HepG2 (cell line): ENCODE results near the gene NCKAP5L. TPM values are rescaled to one million over a fixed set of nuclear protein-coding genes. Genes with fewer than 3 reads are reported as not detected.
A peak's percentile ranks its signal among the peaks of the same experiment; 100 is the strongest.

ENCODE experiments used
- ATAC-seq: fragments of 200-7000 bp; cut with Tn5 transposase; 3 replicates; pipeline ENCODE4 v1.9.1; 2020; ENCODE audit warnings: mild to moderate bottlenecking, moderate library complexity
- BruUV-seq: library from RNA; stranded (reverse); fragments of 400-500 nt; replicated peaks from 2 replicates; lab custom pipeline; 2021; lab: Mats Ljungman, UMichigan
- CTCF ChIA-PET: fragments of 300-600 bp; formaldehyde crosslinking; extraction: SDS; loops from one replicate; lab custom pipeline; 2021; ENCODE audit warnings: low total read pairs, inconsistent platforms, low intra/inter-chr PET ratio; lab: Yijun Ruan, JAX
- POLR2A ChIA-PET: fragments of 350-600 bp; sonication (Branson Sonifier 250); formaldehyde crosslinking; loops from one replicate; lab custom pipeline; 2020; ENCODE audit warnings: antibody characterized with exemption, inconsistent platforms; lab: Yijun Ruan, JAX
- DNase-seq: peaks from one replicate; pipeline ENCODE4 v3.0.0-alpha.2; 2015; ENCODE audit warnings: low spot score
- FAIRE-seq: peaks from 3 replicates; lab custom pipeline; 2011; peaks lifted over from hg19 to GRCh38; lab: Jason Lieb, UNC
- H2AFZ ChIP-seq: one replicate; pipeline ENCODE4 v1.6.1; 2011; ENCODE audit warnings: low read length, inconsistent platforms
- H3K27ac ChIP-seq: fragments of 300-600 bp; 3 replicates; pipeline ENCODE4 v1.8.0; 2011; ENCODE audit warnings: mixed run types, mild to moderate bottlenecking, mixed read lengths, low read length, inconsistent platforms; ENCODE audit not compliant: insufficient read depth; ENCODE audit errors: extremely low read length
- H3K27me3 ChIP-seq, 2 experiments: fragments of 200-600 bp in 1 of 2; 2 replicates in 1 of 2; 3 replicates in 1 of 2; pipeline versions ENCODE4 v1.6.0 to v1.8.0; 2011; ENCODE audit warnings: low read length in 2 of 2, mild to moderate bottlenecking in 2 of 2, moderate library complexity in 2 of 2, inconsistent platforms in 1 of 2; ENCODE audit not compliant: insufficient read depth in 2 of 2, control insufficient read depth in 1 of 2
- H3K36me3 ChIP-seq, 2 experiments: fragments of 200-600 bp in 1 of 2; replicated peaks in 1 of 2; 2 replicates in 1 of 2; 3 replicates in 1 of 2; pipeline versions ENCODE4 v1.5.1 to v1.8.0; 2011; ENCODE audit warnings: low read length in 2 of 2, inconsistent platforms in 1 of 2; ENCODE audit not compliant: insufficient read depth in 2 of 2, control insufficient read depth in 1 of 2
- H3K4me1 ChIP-seq: 2 replicates; pipeline ENCODE4 v1.5.1; 2012; ENCODE audit warnings: low read length, inconsistent platforms; ENCODE audit not compliant: insufficient read depth
- H3K4me2 ChIP-seq: 2 replicates; pipeline ENCODE4 v1.6.0; 2011; ENCODE audit warnings: low read depth, low read length, inconsistent platforms
- H3K4me3 ChIP-seq, 3 experiments: fragments of 200-600 bp in 1 of 3; sonication (generic), shearing (Covaris generic) in 1 of 3; replicated peaks in 1 of 3; 2 replicates each; pipeline ENCODE4 v1.5.1; 2011 to 2016; ENCODE audit warnings: low read length in 3 of 3, inconsistent platforms in 2 of 3, low read depth in 2 of 3, mild to moderate bottlenecking in 2 of 3, control low read depth in 1 of 3, mixed read lengths in 1 of 3; ENCODE audit not compliant: insufficient read depth in 1 of 3
- H3K79me2 ChIP-seq: one replicate; pipeline ENCODE4 v1.6.1; 2011; ENCODE audit warnings: low read length, inconsistent platforms; ENCODE audit not compliant: insufficient read depth
- H3K9ac ChIP-seq: 2 replicates; pipeline ENCODE4 v1.6.0; 2011; ENCODE audit warnings: mild to moderate bottlenecking, low read depth, low read length, inconsistent platforms; ENCODE audit not compliant: insufficient read depth
- H3K9me3 ChIP-seq: 2 replicates; pipeline ENCODE4 v1.5.1; 2012; ENCODE audit warnings: mild to moderate bottlenecking, low read length
- H4K20me1 ChIP-seq: 2 replicates; pipeline ENCODE4 v1.6.0; 2011; ENCODE audit warnings: inconsistent platforms, mild to moderate bottlenecking, low read length, moderate library complexity; ENCODE audit not compliant: insufficient read depth
- KLF13 ChIP-seq: sonication (generic); formaldehyde crosslinking; IDR thresholded peaks from 2 replicates; pipeline ENCODE4 v1.4.0; 2020; ENCODE audit warnings: mild to moderate bottlenecking, missing genetic modification reagents
- POLR2A ChIP-seq, 2 experiments: IDR thresholded peaks; 2 replicates each; pipeline ENCODE4 v1.6.1; 2011; ENCODE audit warnings: low read depth in 2 of 2, low read length in 2 of 2, mild to moderate bottlenecking in 1 of 2, moderate library complexity in 1 of 2; ENCODE audit not compliant: insufficient read depth in 1 of 2
- RBFOX2 ChIP-seq: fragments of 200-400 bp; formaldehyde crosslinking; IDR thresholded peaks from 2 replicates; pipeline ENCODE4 v1.6.1; 2017; ENCODE audit warnings: low read depth, mild to moderate bottlenecking, low read length
- TEAD2 ChIP-seq: sonication (generic); formaldehyde crosslinking; IDR thresholded peaks from 2 replicates; pipeline ENCODE4 v1.9.0; 2021; ENCODE audit warnings: missing genetic modification reagents
- WGBS: methylation state at CpG from one replicate; pipeline ENCODE4 v1.1.6; 2017; ENCODE audit warnings: low lambda C conversion rate; 5-methylcytosine and 5-hydroxymethylcytosine counted together
- in situ Hi-C: cut with HindIII; loops from 2 replicates; pipeline ENCODE4 v1.10.0; 2017; ENCODE audit warnings: low pct_unique_long_range_greater_than_20kb; ENCODE audit not compliant: extremely low pct_ligation_motif_present
- intact Hi-C: fragments of 100-400 bp; cut with micrococcal nuclease; formaldehyde crosslinking; loops from one replicate; pipeline ENCODE4 v1.10.0; 2022; ENCODE audit not compliant: unreplicated experiment
- polyA plus RNA-seq, 8 experiments: library from polyadenylated mRNA; depleted of rRNA in 3 of 8; stranded (reverse) in 7 of 8; unstranded in 1 of 8; fragments of >200 nt; fragmentation: Illumina TruSeq in 4 of 8; extraction: Trizol in 4 of 8; gene quantifications; 2 replicates each; pipeline versions ENCODE4 v1.2.1 to v1.2.3, GENCODE V29; 2011 to 2016; ENCODE audit warnings: low read depth in 4 of 8, missing spikeins in 1 of 8, mixed read lengths in 1 of 8; ENCODE audit not compliant: insufficient read depth in 1 of 8
- total RNA-seq, 5 experiments: library from RNA; depleted of rRNA; stranded (reverse); fragments of >200 nt; fragmentation: Illumina TruSeq; extraction: Trizol; gene quantifications; 2 replicates each; pipeline ENCODE4 v1.2.3, GENCODE V29; 2016; ENCODE audit warnings: low read depth in 1 of 5

NCKAP5L gene
- total and polyA plus RNA-seq, 2 of the 13 experiments (the other 11 are each of a cell fraction or from before 2014, with no cell fraction given): 4.1 to 9.0 TPM

DNA sequence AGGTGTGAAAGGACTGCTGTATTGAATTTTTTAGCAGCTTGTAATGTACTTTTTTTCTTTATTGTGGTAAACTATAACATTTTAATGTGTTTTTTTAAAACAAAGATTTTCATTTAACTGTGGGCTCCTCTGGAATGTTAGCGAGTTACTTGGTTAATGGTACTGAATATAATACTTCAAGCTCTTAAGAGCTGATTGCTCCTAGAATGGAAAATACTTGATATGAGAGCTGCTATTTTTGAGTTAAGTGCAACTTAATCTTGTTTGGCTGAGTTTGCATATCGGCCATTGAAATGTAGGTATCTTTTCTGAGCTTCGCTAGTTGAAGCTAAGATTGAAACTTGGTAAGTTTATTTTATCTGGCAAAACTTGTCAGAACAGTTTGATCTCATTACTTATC is 79.4 kb downstream of the NCKAP5L start:
- no peaks in the 10 kb centered on the region for H3K9me3 ChIP-seq
- no peak overlapping the region for H3K4me3 ChIP-seq
- BruUV-seq: no TSS peak
- WGBS: 94% methylated on average over 3 of the region's 3 CpGs
- H3K4me1 ChIP-seq: peaks cover 83% of the 10 kb centered on the region
- no peaks in the 10 kb centered on the region for H3K27me3 ChIP-seq
- no peak for ATAC-seq
- CTCF ChIA-PET: no interaction called here
- in situ Hi-C loops: no loop called here
- no peak overlapping the region for H3K9ac ChIP-seq
- H3K27ac ChIP-seq: no peak overlapping the region
- peaks cover 9 to 36% of the 10 kb centered on the region in 2 experiments for H3K36me3 ChIP-seq
- TF ChIP-seq KLF13 (CRISPR knock-in tag) (no peak), RBFOX2 (0 out of 2 replicates have a peak, but pooled peaks have one; percentile 16)
- no peak overlapping the region for H2AFZ ChIP-seq
- peaks cover 95% of the 10 kb centered on the region for H4K20me1 ChIP-seq
- peaks cover 97% of the 10 kb centered on the region for H3K79me2 ChIP-seq
- no peak for DNase-seq
- POLR2A ChIA-PET: interaction anchor here (0.5 to 2.1 kb wide), 3 partner anchors 7 to 126 kb away, joined by 3 to 16 read pairs (median 5); partner anchors contain the start of genes PRPF40B and TMBIM6
- H3K4me2 ChIP-seq: no peak overlapping the region
- intact Hi-C loops: no loop called here
- no peak for FAIRE-seq

- Histone ChIP-seq H4K20me1 (peaks cover 98% of the 10 kb centered on the region), H3K79me2 (peaks cover 97% of the 10 kb centered on the region), H3K4me3 (no peak overlapping the region), H3K9me3 (no peaks in the 10 kb centered on the region), H3K4me2 (no peak overlapping the region), H3K36me3 (peaks cover 6 to 31% of the 10 kb centered on the region in 2 experiments), H3K4me1 (peaks cover 88% of the 10 kb centered on the region), H2AFZ (no peak overlapping the region), H3K9ac (no peak overlapping the region), H3K27me3 (no peaks in the 10 kb centered on the region), H3K27ac (no peak overlapping the region)
- BruUV-seq: no TSS peak
- ChIA-PET POLR2A (interaction anchor here (0.6 kb wide), 1 partner anchor 126 kb away, joined by 5 read pairs; the partner anchor contains the start of gene PRPF40B), CTCF (no interaction called here)
- in situ Hi-C loops: no loop called here
- intact Hi-C loops: no loop called here
- FAIRE-seq (no peak), ATAC-seq (peak; percentile 32; the same call in 1 of the 3 replicates), DNase-seq (no peak)
- WGBS: 72% methylated on average over 1 of the region's 1 CpG
- TF ChIP-seq TEAD2 (CRISPR knock-in tag) (no peak), POLR2A (IDR thresholded peaks at IDR 0.05; ENCODE audit: insufficient read depth in 1 of 2, low read depth in 2 of 2, low read length in 2 of 2) (0 out of 4 replicates have a peak, but pooled peaks of 1 of the 2 experiments have one; percentile 29)
- TF ChIP-seq, all 625 proteins: peak for 1
These were observed 79.9 kb downstream of the NCKAP5L start for GRCh38 chr12:49748306-49748705.
